Muscle layer of colon (tissue), 2 donors: ENCODE data around the gene CYP46A1.
A peak's percentile ranks its signal among the peaks of the same experiment; 100 is the strongest.

Experiments
- H3K27ac ChIP-seq: one replicate; pipeline ENCODE4 v1.7.0; 2013; ENCODE audit warnings: low read depth, mild to moderate bottlenecking, low read length, moderate library complexity
- H3K27me3 ChIP-seq, 2 donors: one replicate each; pipeline ENCODE4 v1.7.0; 2013; ENCODE audit warnings: low read length in 2 of 2, mild to moderate bottlenecking in 2 of 2; ENCODE audit not compliant: insufficient read depth in 2 of 2, control insufficient read depth in 1 of 2
- H3K36me3 ChIP-seq: one replicate; pipeline ENCODE4 v1.7.0; 2013; ENCODE audit warnings: mild to moderate bottlenecking, low read length; ENCODE audit not compliant: insufficient read depth
- H3K4me1 ChIP-seq: one replicate; pipeline ENCODE4 v1.7.0; 2013; ENCODE audit warnings: mild to moderate bottlenecking, low read length; ENCODE audit not compliant: insufficient read depth
- H3K4me3 ChIP-seq, 2 donors: one replicate each; pipeline ENCODE4 v1.7.0; 2013; ENCODE audit warnings: low read length in 2 of 2, low read depth in 1 of 2, mild to moderate bottlenecking in 1 of 2, moderate library complexity in 1 of 2
- H3K9ac ChIP-seq: one replicate; pipeline ENCODE4 v1.7.0; 2013; ENCODE audit warnings: low read length
- H3K9me3 ChIP-seq: one replicate; pipeline ENCODE4 v1.7.0; 2013; ENCODE audit warnings: mild to moderate bottlenecking, low read length
- donor health status: abdominal sarcoma.
- donor health status: Adenocarcinoma of cecum.

CYP46A1 gene

DNA sequence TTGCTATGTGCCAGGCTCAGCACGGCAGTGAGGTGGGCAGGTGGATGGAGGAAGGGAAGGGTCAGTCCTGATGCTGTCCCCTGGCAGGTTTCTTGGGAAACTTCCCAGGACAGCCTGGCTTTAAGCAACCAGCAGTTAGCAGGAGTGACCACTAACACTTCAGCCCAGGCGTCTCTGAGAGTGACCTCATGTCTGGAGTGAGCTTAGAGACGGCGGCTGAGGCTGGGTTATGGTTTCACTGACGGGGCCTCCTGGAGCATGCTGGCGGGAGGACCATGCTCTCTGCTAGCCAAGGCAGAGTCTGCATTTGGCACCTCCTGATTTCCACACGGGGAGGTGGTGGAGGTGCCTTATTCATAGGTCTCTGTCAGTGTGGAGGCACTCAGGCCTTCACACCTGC, 36.7 kb upstream of the CYP46A1 start:
- Histone ChIP-seq H3K9ac (no peak overlapping the region), H3K4me1 (peaks cover 8% of the 10 kb centered on the region), H3K36me3 (no peaks in the 10 kb centered on the region), H3K27ac (no peak overlapping the region), H3K27me3 (no peaks in the 10 kb centered on the region), H3K9me3 (no peaks in the 10 kb centered on the region), H3K4me3 (no peak overlapping the region)

DNA sequence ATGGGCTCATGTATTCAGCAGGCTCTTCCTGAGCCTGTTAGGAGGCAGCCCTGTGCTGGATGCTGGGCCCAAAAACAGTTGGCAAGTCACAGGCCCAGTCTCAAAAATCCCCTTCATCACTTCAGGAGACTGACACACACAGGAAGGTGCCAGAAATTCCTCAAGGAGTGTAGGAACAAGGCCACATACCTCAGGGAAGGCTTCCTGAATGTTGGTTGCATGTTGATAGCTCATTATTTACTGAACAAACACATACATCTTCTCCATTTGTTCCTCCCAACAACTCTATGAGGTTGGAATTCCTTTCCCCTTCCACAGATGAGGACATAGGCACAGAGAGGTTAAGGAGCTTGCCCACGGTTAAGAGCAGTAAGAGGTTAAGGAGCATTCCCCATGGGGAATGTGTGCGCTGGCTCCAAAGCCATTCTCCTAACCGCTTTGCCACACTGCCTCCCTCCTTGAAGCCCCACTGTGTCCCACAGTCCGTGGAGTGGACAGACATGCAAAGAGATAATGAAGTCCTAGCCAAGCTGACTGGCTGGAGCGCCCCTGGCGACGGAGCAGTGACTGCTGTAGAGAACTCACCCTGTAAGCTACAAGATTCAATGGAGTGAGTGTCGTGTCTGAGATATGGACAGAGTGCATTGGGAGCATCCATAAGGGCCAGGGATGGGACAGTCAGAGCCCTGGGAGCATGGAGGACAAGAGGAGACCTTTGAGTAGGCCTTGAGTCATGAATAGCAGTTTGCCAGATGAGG, 35.9 kb upstream of the CYP46A1 start:
- H3K27me3 ChIP-seq: no peaks in the 10 kb centered on the region
- no peak overlapping the region for H3K9ac ChIP-seq
- H3K9me3 ChIP-seq: no peaks in the 10 kb centered on the region
- no peak overlapping the region for H3K27ac ChIP-seq
- peaks cover 8% of the 10 kb centered on the region for H3K4me1 ChIP-seq
- H3K4me3 ChIP-seq: no peak overlapping the region
- H3K36me3 ChIP-seq: no peaks in the 10 kb centered on the region

DNA sequence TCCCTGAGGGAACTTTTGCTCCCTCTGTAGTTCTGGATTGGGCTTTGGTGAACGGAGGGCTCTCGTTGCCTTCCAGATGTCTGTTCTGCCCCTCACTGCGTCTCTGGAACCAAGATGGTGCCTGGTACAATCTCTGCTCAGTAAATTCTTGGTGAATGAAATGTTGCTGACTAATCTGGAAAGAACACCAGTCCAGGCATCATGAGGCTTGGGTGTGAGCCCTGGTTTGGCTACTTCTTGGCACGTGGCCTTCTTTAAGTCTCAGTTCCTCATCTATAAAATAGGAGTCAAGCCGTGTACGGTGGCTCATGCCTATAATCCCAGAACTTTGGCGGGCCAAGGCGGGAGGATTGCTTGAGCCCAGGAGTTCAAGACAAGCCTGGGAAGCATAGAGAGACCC, 34.9 kb upstream of the CYP46A1 start:
- Histone ChIP-seq H3K4me1 (peaks cover 8% of the 10 kb centered on the region), H3K27me3 (no peaks in the 10 kb centered on the region), H3K4me3 (no peak overlapping the region), H3K27ac (no peak overlapping the region), H3K9ac (no peak overlapping the region), H3K36me3 (no peaks in the 10 kb centered on the region), H3K9me3 (no peaks in the 10 kb centered on the region)

- H3K4me1 ChIP-seq: peaks cover 8% of the 10 kb centered on the region
- no peak overlapping the region for H3K9ac ChIP-seq
- no peaks in the 10 kb centered on the region for H3K9me3 ChIP-seq
- H3K36me3 ChIP-seq: no peaks in the 10 kb centered on the region
- H3K4me3 ChIP-seq: no peak overlapping the region
- H3K27me3 ChIP-seq: no peaks in the 10 kb centered on the region
- H3K27ac ChIP-seq: no peak overlapping the region
Measured at GRCh38 chr14:99649643-99650042, 34.5 kb upstream of the CYP46A1 start.

DNA sequence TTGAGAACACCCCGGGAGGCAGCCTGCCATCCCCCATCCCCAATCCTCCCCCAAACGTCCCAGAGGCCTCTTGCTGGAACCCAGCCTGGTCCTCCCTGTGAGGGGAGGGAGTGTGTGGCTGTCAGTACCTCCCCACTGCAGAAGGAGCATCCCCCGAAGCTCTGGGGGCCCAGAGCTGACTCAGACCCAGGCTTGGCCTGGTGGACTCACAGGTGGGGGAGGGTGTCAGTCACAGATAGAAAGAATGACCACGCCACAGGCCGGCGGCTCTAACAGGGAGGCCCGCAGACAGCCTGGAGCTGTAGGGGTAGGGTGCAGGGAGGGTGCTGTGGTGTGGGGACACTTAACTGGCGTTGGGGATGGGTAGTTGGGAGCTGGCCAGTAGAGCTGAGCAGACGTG, 33.9 kb upstream of the CYP46A1 start:
- H3K4me3 ChIP-seq: no peak overlapping the region
- H3K36me3 ChIP-seq: no peaks in the 10 kb centered on the region

GRCh38 chr14:99651953-99652746, 31.9 kb upstream of the CYP46A1 start:
- Histone ChIP-seq H3K4me3 (no peak overlapping the region), H3K27me3 (no peaks in the 10 kb centered on the region), H3K4me1 (no peaks in the 10 kb centered on the region), H3K9me3 (no peaks in the 10 kb centered on the region), H3K27ac (no peak overlapping the region), H3K9ac (no peak overlapping the region), H3K36me3 (no peaks in the 10 kb centered on the region)

More for the DNA sequence above, 33.9 kb upstream of the CYP46A1 start:
- no peaks in the 10 kb centered on the region for H3K27me3 ChIP-seq
- no peaks in the 10 kb centered on the region for H3K9me3 ChIP-seq
- H3K27ac ChIP-seq: no peak overlapping the region
- no peak overlapping the region for H3K9ac ChIP-seq
- peaks cover 8% of the 10 kb centered on the region for H3K4me1 ChIP-seq

GRCh38 chr14:99654235-99654985, 29.7 kb upstream of the CYP46A1 start:
- Histone ChIP-seq H3K36me3 (no peaks in the 10 kb centered on the region), H3K27me3 (no peaks in the 10 kb centered on the region), H3K4me1 (no peaks in the 10 kb centered on the region), H3K4me3 (no peak overlapping the region), H3K27ac (peak overlapping the region; percentile 3), H3K9ac (no peak overlapping the region), H3K9me3 (no peaks in the 10 kb centered on the region)

- Histone ChIP-seq H3K27me3 (peaks cover 2 to 7% of the 10 kb centered on the region in 2 donors), H3K4me1 (peaks cover 6% of the 10 kb centered on the region), H3K9ac (no peak overlapping the region), H3K4me3 (no peak overlapping the region), H3K9me3 (no peaks in the 10 kb centered on the region), H3K36me3 (no peaks in the 10 kb centered on the region), H3K27ac (no peak overlapping the region)
Measured at GRCh38 chr14:99655521-99655920, 28.6 kb upstream of the CYP46A1 start.

DNA sequence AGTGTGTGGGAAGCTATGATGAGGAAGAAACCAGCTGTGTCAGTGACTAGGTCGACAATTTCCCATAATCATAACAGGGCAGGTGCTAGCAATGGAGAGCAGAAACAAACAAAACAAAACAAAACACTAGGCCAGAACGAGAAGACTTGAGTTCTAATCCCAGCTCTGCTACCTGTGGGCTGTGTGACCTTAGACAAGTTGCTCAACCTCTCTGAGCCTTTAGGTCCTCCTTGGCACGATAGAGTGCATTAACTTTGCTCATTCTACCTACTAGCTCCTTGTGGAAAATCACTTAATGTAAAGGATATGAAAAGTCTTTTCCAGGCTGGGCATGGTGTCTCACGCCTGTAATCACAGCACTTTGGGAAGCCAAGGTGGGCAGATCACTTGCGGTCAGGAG, 27.9 kb upstream of the CYP46A1 start:
- no peak overlapping the region for H3K9ac ChIP-seq
- H3K9me3 ChIP-seq: no peaks in the 10 kb centered on the region
- no peaks in the 10 kb centered on the region for H3K36me3 ChIP-seq
- no peak overlapping the region for H3K4me3 ChIP-seq
- H3K27me3 ChIP-seq: peaks cover 9 to 13% of the 10 kb centered on the region in 2 donors
- H3K4me1 ChIP-seq: peaks cover 7% of the 10 kb centered on the region
- H3K27ac ChIP-seq: no peak overlapping the region

- H3K4me1 ChIP-seq: peaks cover 7% of the 10 kb centered on the region
- H3K9me3 ChIP-seq: no peaks in the 10 kb centered on the region
- no peaks in the 10 kb centered on the region for H3K36me3 ChIP-seq
- H3K9ac ChIP-seq: no peak overlapping the region
- peaks cover 9 to 17% of the 10 kb centered on the region in 2 donors for H3K27me3 ChIP-seq
- H3K27ac ChIP-seq: no peak overlapping the region
- H3K4me3 ChIP-seq: no peak overlapping the region
Measured at GRCh38 chr14:99657645-99658155, 26.4 kb upstream of the CYP46A1 start.

- no peak overlapping the region for H3K4me3 ChIP-seq
- no peaks in the 10 kb centered on the region for H3K9me3 ChIP-seq
- H3K9ac ChIP-seq: no peak overlapping the region
- peaks cover 9 to 17% of the 10 kb centered on the region in 2 donors for H3K27me3 ChIP-seq
- H3K36me3 ChIP-seq: no peaks in the 10 kb centered on the region
- no peak overlapping the region for H3K27ac ChIP-seq
- H3K4me1 ChIP-seq: peaks cover 7% of the 10 kb centered on the region
Measured at GRCh38 chr14:99658218-99658845, 25.8 kb upstream of the CYP46A1 start.
